Loucy (cell line): ENCODE results near the gene MBD5.

Source experiments
- H2AFZ ChIP-seq: fragments of 200-600 bp; sonication (generic); 2 replicates; pipeline ENCODE4 v1.6.0; 2016; ENCODE audit warnings: antibody characterized with exemption, mild to moderate bottlenecking, low read length, moderate library complexity
- H3F3A ChIP-seq: fragments of 200-600 bp; 2 replicates; pipeline ENCODE4 v1.6.0; 2016; ENCODE audit warnings: antibody characterized with exemption, low read depth, mild to moderate bottlenecking
- H3K27me3 ChIP-seq: fragments of 200-600 bp; sonication (generic); 2 replicates; pipeline ENCODE4 v1.6.1; 2014; ENCODE audit warnings: low read length, mild to moderate bottlenecking; ENCODE audit not compliant: insufficient read depth, poor library complexity, severe bottlenecking
- H3K36me3 ChIP-seq: fragments of 200-600 bp; sonication (generic); 2 replicates; pipeline ENCODE4 v1.6.1; 2016; ENCODE audit warnings: low read length; ENCODE audit not compliant: insufficient read depth
- H3K4me1 ChIP-seq: fragments of 200-600 bp; sonication (generic); 2 replicates; pipeline ENCODE4 v1.5.1; 2014; ENCODE audit warnings: low read length, mild to moderate bottlenecking; ENCODE audit not compliant: insufficient read depth, poor library complexity, severe bottlenecking
- H3K4me2 ChIP-seq: fragments of 200-600 bp; sonication (generic); 2 replicates; pipeline ENCODE4 v1.6.0; 2014; ENCODE audit warnings: antibody characterized with exemption, low read length, low read depth, mild to moderate bottlenecking; ENCODE audit not compliant: poor library complexity, severe bottlenecking
- H3K4me3 ChIP-seq: fragments of 200-600 bp; sonication (generic); 2 replicates; pipeline ENCODE4 v1.5.1; 2014; ENCODE audit warnings: low read length, mild to moderate bottlenecking, mixed read lengths; ENCODE audit not compliant: poor library complexity, severe bottlenecking
- H3K79me2 ChIP-seq: fragments of 200-600 bp; sonication (generic); 2 replicates; pipeline ENCODE4 v1.6.1; 2014; ENCODE audit warnings: low read length; ENCODE audit not compliant: insufficient read depth
- H3K9ac ChIP-seq: fragments of 200-600 bp; sonication (generic); 2 replicates; pipeline ENCODE4 v1.6.0; 2014; ENCODE audit warnings: mild to moderate bottlenecking, low read depth, low read length, moderate library complexity; ENCODE audit not compliant: poor library complexity, severe bottlenecking
- H3K9me2 ChIP-seq: fragments of 200-600 bp; sonication (generic); replicated peaks from 2 replicates; pipeline ENCODE4 v1.6.1; 2016; ENCODE audit warnings: low read depth, low read length, mixed read lengths
- H3K9me3 ChIP-seq: fragments of 200-600 bp; sonication (generic); 2 replicates; pipeline ENCODE4 v1.6.1; 2014; ENCODE audit warnings: mild to moderate bottlenecking, antibody characterized with exemption, low read length, low read depth; ENCODE audit not compliant: insufficient read depth
- H4K20me1 ChIP-seq: fragments of 200-600 bp; sonication (generic); 2 replicates; pipeline ENCODE4 v1.6.0; 2014; ENCODE audit warnings: antibody characterized with exemption, low read length, mild to moderate bottlenecking; ENCODE audit not compliant: insufficient read depth, poor library complexity, severe bottlenecking
- CTCF ChIP-seq: fragments of 200-600 bp; sonication (generic); conservative IDR thresholded peaks from 2 replicates; pipeline ENCODE4 v1.5.1; 2014; ENCODE audit warnings: mild to moderate bottlenecking, antibody characterized with exemption, low read length
- EZH2phosphoT487 ChIP-seq: fragments of 200-600 bp; IDR thresholded peaks from 2 replicates; pipeline ENCODE4 v1.6.1; 2018; ENCODE audit warnings: antibody characterized with exemption, mild to moderate bottlenecking, moderate library complexity, borderline replicate concordance

The MBD5 gene

GRCh38 chr2:148110184-148110583, 89.3 kb downstream of the MBD5 start:
- H3F3A ChIP-seq: no peaks in the 10 kb centered on the region
- H4K20me1 ChIP-seq: no peaks in the 10 kb centered on the region
- H3K9ac ChIP-seq: no peak overlapping the region
- no peaks in the 10 kb centered on the region for H3K9me2 ChIP-seq
- no peaks in the 10 kb centered on the region for H3K36me3 ChIP-seq
- no peak overlapping the region for H2AFZ ChIP-seq
- no peak overlapping the region for H3K4me2 ChIP-seq
- no peak for TF ChIP-seq CTCF
- TF ChIP-seq EZH2phosphoT487: no peak
- peaks cover 9% of the 10 kb centered on the region for H3K4me1 ChIP-seq
- H3K4me3 ChIP-seq: no peak overlapping the region
- H3K79me2 ChIP-seq: no peaks in the 10 kb centered on the region
- no peaks in the 10 kb centered on the region for H3K9me3 ChIP-seq
- H3K27me3 ChIP-seq: no peaks in the 10 kb centered on the region

- H3K9me3 ChIP-seq: no peaks in the 10 kb centered on the region
- H4K20me1 ChIP-seq: no peaks in the 10 kb centered on the region
- no peaks in the 10 kb centered on the region for H3F3A ChIP-seq
- H3K9me2 ChIP-seq: no peaks in the 10 kb centered on the region
- H3K27me3 ChIP-seq: no peaks in the 10 kb centered on the region
- no peaks in the 10 kb centered on the region for H3K4me1 ChIP-seq
- H3K4me3 ChIP-seq: no peak overlapping the region
- H3K36me3 ChIP-seq: no peaks in the 10 kb centered on the region
- H2AFZ ChIP-seq: no peak overlapping the region
- no peak overlapping the region for H3K9ac ChIP-seq
- no peak overlapping the region for H3K4me2 ChIP-seq
- no peaks in the 10 kb centered on the region for H3K79me2 ChIP-seq
- no peak for TF ChIP-seq CTCF
- no peak for TF ChIP-seq EZH2phosphoT487
These were observed 101.9 kb downstream of the MBD5 start for GRCh38 chr2:148122788-148123187.

- no peaks in the 10 kb centered on the region for H3K4me1 ChIP-seq
- H3K9ac ChIP-seq: no peak overlapping the region
- TF ChIP-seq CTCF: no peak
- TF ChIP-seq EZH2phosphoT487: no peak
- no peak overlapping the region for H3K4me2 ChIP-seq
- H3K36me3 ChIP-seq: no peaks in the 10 kb centered on the region
- H3K9me3 ChIP-seq: no peaks in the 10 kb centered on the region
- H2AFZ ChIP-seq: no peak overlapping the region
- H3K4me3 ChIP-seq: no peak overlapping the region
- no peaks in the 10 kb centered on the region for H3K27me3 ChIP-seq
- H3K79me2 ChIP-seq: no peaks in the 10 kb centered on the region
- H3F3A ChIP-seq: no peaks in the 10 kb centered on the region
- no peaks in the 10 kb centered on the region for H3K9me2 ChIP-seq
- H4K20me1 ChIP-seq: no peaks in the 10 kb centered on the region
These were observed 103.4 kb downstream of the MBD5 start for GRCh38 chr2:148124271-148124670.
